ENCODE results near the gene LIPC. TPM values are rescaled to one million over a fixed set of nuclear protein-coding genes. Genes with fewer than 3 reads are reported as not detected.
A peak's percentile ranks its signal among the peaks of the same experiment; 100 is the strongest.

Gene LIPC
- total RNA-seq, 1 donor from 2014 or later, result not detected

DNA sequence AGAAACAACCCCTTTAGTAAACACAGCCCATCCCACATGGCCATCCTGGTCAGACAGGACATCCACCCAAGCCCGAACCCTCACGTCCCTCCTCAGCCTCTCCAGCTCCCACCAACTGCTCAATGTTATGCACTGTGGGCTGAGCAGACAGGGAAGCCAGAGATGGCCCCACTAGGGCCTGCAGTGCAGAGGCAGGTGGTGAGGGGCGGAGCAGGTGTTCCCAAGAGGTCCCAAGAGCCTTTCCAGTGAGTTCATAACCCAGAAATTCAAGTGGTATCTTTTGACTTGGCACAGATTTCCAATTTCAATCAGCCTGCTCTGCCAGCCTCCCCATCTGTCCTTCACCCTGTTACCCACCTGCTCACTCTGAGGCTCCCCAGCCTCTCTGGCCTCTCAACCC lies 130.3 kb downstream of the LIPC start:
- no peak for FAIRE-seq
- DNase-seq (ENCODE audit: low spot score in 2 of 2), result no peak

- no peak for DNase-seq (ENCODE audit: low spot score in 2 of 2)
- FAIRE-seq, result no peak
Measured at GRCh38 chr15:58564981-58565380, 133.2 kb downstream of the LIPC start.

DNA sequence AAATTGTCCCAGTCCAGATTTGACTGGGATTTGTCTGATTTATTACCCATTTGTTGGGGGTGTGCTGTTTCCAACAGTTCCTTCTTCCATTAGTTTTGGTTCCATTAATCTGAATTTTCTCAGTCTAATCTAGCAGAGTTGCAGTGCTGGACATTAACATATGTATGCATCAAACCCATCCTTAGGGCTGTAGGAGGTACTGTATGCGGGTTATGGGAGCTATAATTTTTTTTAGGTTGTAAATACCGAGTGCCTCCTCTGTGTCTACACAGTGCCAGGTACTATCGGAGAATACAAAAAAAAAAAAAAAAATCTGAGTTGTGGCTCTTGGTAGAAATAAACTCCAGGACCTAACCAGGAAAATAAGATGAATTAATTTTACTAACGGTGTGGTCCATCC lies 133.8 kb downstream of the LIPC start:
- DNase-seq (ENCODE audit: low spot score in 2 of 2) (no peak), FAIRE-seq (no peak)

GRCh38 chr15:58566029-58566428 lies 134.2 kb downstream of the LIPC start:
- FAIRE-seq, result no peak
- DNase-seq (ENCODE audit: low spot score in 2 of 2), result no peak

DNA sequence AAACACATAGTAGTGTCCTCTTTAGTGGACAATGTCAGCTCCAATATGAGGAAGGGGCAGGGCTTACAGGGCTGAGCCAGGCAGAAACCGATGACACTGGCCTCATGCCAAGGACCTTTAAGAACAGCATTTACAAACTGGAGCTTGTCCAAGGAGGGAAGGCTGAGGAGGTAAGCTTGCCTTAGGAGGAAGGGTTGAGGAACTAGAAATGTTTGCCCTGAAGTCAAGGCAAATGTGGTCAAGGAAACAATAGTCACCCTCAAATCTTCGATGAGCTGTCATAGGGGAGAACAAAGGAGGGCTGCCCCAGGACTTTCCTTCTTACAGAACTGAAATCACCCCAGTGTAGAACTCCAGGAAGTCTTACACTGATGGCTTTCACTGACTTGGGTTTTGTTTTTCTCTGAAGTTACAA lies 136.4 kb downstream of the LIPC start:
- DNase-seq (ENCODE audit: low spot score in 2 of 2) (no peak), FAIRE-seq (no peak)

DNA sequence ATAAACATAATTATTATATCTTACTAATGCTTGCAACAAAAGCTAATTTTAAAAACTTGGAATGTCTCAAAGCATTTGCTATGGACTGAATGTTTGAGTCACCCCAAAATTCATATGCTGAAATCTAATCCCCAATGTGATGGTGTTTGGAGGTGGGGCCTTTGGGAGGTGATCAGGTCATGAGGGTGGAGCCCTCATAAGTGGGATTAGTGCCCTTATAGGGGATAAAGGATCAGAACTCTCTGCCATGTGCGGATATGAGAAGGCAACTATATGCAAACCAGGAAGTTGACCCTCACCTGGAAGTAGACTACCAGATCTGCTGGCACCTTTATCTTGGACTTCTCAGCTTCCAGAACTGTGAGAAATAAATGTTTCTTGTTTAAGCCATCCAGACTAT lies 137.7 kb downstream of the LIPC start:
- DNase-seq (ENCODE audit: low spot score in 2 of 2) (no peak), FAIRE-seq (no peak)

GRCh38 chr15:58571491-58571890 lies 139.7 kb downstream of the LIPC start:
- no peak for FAIRE-seq
- DNase-seq (ENCODE audit: low spot score in 2 of 2), result no peak

DNA sequence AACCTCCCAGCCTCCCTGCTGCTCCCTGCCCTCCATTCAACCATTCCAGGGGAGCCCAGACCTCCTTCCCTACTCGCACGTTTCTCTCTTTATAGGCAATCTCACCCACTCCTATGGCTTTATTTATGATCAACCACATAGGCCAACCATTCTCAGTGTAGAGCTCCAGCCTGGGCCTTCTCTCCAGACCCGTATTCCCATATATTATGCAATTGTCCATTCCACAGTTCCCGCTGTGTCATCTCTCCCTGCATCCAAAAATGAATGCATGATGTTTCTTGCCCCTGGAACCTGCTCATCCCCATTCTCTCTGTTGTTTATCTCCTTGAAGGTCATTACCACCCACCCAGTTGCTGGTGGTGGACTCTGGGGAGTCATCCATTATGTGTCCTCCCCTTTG lies 140.7 kb downstream of the LIPC start:
- FAIRE-seq (no peak), DNase-seq (ENCODE audit: low spot score in 2 of 2) (no peak)

DNA sequence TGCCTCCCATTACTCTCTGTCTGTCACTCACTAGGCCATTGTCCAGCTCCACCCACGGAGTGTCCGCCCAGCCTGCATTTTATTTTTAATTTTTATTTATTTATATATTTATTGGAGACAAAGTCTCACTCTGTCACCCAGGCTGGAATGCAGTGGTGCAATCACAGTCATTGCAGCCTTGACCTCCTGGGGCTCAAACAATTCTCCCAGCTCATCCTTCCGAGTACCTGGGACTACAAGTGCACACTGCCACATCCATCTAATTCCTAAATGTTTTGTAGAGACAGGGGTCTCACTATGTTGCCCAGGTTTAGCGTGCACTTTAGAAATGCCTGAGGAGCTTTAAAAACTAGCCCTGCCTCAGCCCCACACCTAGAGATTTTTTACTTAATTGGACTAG lies 141.5 kb downstream of the LIPC start:
- FAIRE-seq (no peak), DNase-seq (ENCODE audit: low spot score in 2 of 2) (no peak)

DNA sequence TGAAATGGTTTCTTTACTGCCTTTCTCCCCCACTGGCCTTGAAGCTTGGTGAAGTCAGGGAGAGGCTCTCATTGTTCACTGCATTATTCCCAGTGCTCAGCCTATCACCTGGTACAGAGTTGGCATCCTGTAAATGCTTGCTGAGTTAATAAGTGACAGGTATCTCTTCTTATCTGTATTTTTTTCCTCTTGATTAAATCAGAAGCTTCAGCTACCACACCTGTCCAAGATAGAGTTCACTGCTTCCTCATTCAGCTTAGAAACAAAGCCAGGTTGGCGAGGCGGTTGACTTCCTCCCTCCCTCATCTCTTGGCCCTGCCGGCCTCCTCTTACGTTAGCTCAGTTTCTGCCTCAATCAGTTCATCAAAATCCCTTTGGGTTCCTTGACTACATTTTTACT lies 142.8 kb downstream of the LIPC start:
- no peak for DNase-seq (ENCODE audit: low spot score in 2 of 2)
- no peak for FAIRE-seq

DNA sequence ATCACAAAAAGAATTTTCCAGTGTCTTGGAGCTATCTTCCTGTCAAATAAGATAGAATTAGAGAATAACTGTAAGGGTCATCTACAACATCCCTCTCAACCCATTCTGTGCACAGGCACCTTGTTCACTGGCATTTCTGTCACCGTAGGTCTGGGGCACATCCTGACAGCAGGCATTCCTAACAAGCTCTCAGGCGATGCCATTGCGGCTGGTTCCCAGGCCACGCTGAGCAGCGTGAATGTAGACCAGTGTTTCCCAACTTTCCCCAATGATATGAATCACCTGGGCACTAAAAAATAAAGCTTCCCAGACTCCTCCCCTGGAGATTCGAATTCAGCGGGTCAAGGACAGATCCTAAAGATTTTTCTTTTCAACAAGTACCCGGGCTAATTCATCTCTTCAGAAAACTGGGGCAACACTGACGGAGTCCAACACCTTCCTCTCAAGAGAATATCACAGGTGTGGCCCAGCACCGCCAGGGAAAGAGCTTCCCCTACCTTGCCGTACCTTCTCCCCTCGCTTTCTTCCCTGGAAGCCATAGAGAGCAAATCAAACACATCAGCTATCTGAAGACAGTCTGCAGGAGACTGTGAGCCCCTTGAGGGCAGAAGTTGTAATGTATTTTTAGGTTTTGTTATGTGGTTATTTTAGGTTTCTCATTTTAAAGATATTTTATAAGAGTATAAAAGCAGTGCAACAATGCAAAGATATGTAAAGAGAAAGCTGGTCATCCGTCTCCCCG lies 143.4 kb downstream of the LIPC start:
- FAIRE-seq, result no peak

GRCh38 chr15:58576657-58577056 lies 144.9 kb downstream of the LIPC start:
- DNase-seq (ENCODE audit: low spot score in 2 of 2), result no peak
- FAIRE-seq, result no peak

More for the DNA sequence above, 143.4 kb downstream of the LIPC start:
- no peak for DNase-seq (ENCODE audit: low spot score in 2 of 2)

DNA sequence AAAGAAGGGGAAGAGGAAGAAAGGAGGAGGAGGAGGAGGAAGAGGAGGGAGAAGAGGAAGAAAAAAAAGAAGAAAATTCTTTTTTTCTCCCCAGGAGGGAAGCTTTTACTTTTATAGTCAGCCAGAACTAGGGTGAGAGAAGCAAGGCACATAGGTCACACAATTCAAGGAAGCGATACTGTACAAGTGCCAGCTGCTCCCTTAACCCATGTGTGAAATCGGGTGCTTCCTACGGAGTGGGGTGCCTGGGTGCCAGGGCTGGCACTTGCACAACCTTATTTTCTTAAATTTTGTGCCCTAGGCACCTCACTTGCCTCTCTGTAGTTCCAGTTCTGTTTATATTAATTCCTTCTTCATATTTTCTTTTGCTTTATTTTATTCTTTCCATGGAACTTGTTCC lies 150.4 kb downstream of the LIPC start:
- FAIRE-seq (no peak), DNase-seq (ENCODE audit: low spot score in 2 of 2) (no peak)

DNA sequence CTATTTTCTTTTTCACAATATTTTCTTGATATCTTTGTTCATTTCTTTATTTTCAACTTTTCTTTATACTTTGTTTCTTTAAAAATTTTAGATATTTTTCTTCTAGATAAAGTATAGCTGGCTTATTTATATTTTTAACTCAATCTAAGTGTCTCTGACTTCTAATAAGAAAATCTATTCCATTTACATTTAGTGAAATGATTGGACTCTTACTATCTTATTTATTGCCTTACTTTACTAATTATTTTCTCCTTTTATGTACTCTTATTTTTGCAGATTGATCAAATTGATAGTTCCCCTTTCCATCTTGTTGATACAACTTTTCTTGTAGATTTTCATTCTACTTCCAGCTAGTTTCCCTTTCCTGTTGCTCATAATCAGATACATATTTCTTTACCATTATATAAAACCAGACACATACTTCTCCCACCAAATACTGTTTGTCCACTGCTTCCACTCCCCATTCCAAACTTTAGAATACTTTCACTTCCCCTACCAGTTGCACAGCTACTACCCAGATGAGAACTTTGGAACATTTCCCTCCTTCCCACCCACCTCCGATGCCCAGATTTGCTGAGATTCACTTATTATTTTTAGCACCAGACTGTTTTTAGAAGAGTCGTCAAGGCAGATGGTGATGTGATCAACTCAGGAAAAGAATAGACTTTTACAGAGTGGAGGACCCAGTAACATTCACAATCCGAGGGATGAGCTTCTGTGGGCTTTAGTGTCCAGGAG lies 151.5 kb downstream of the LIPC start:
- DNase-seq (ENCODE audit: low spot score in 2 of 2) (no peak), FAIRE-seq (peak; percentile 92)

- FAIRE-seq (no peak), DNase-seq (ENCODE audit: low spot score in 2 of 2) (no peak)
Measured at GRCh38 chr15:58584789-58585461, 153.1 kb downstream of the LIPC start.

DNA sequence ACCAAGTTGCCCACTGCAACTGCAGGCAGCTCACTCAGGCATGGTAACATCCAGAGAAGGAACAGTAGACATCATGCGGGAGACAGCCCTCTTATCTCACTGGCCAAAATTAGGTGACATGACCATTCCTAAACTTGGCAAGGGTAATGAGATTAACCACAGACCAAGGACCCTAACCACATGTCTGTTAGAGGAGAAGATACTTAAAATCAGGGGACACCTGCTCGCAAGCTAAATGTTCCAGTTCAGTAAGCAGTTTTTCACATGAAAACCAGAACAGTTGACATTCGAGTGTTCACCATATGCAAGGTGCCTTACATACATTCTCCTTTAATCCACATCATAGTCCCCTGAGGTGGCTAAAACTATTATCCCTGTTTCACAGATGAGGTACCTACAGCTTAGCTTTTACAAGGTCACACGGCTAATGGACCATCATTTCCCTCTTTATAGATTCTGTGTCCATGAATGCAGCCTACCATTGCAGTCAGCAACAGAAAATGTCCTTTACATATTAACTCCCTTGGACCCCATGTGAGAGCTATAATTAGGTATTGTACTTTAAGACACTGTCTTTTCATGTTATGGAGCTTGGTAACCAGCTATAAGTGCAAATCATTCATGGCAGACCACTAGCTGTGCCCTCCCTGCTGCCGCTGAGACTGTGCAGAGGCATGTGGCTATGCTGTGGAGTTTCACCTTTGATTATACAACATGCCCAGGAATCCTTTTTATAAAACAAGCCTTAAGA lies 154.1 kb downstream of the LIPC start:
- DNase-seq (ENCODE audit: low spot score in 2 of 2) (no peak), FAIRE-seq (no peak)

DNA sequence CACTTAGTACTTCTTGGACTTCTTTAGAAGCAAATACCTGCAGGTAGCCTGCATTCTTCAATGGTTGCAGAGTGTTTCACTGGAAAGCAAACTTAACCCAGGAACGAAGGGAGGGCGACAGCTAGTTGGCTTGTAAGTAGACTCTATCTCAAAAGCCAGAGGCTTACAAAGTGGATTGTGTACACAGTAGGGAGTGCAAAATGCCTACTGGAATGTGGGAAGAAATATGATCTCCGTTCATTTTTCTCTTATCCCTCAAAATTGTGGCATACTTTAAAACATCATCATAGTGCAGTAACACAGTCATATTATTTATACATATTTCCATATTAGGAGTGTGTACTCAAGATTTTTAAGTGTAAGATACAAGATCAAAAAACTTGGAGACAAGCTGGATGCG lies 155.7 kb downstream of the LIPC start:
- FAIRE-seq (no peak), DNase-seq (ENCODE audit: low spot score in 2 of 2) (no peak)

GRCh38 chr15:58588096-58588495 lies 156.3 kb downstream of the LIPC start:
- DNase-seq (ENCODE audit: low spot score in 2 of 2), result no peak
- no peak for FAIRE-seq

DNA sequence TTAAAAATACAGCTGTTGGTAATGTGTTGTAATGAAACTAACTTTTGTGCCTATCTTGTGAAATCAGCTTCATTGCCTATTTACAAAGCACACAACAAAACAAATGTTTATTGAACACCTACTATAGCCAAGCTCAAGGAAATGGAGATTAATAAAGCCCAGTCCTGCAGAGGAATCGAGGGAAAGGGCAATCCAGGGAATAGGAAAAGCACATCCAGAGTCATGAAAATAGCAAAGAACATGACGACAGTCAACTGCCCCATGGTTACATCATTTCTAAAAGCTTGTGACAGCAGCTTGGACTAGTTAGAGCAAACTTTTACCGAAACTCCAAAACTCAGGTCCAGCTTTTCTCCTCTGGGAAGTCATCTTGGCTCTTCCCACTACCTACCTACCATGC lies 157.3 kb downstream of the LIPC start:
- no peak for FAIRE-seq
- DNase-seq (ENCODE audit: low spot score in 2 of 2), result no peak

DNA sequence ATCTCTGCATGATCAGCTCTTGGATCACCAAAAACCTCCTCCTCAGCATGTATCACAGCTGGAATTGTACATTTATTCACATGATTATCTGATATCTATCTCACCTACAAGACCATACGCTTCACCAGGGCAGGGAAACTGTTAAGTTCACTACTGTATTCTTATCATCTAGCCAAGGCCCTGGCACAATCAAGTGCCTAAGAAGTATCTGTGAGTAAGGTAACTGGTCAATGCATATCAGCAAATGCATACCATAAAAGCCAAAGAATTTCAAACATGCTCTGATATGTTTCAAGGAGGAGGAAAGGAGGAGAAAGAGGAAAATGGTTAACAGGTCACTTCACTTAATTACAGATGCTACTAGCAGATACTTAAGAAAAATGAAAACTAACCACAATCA lies 158.4 kb downstream of the LIPC start:
- DNase-seq (ENCODE audit: low spot score in 2 of 2) (no peak), FAIRE-seq (no peak)

- no peak for DNase-seq (ENCODE audit: low spot score in 2 of 2)
- FAIRE-seq, result no peak
Measured at GRCh38 chr15:58590926-58591325, 159.1 kb downstream of the LIPC start.

All from frontal cortex (tissue), 4 donors.